HG03103 (cell line): Measurements from ENCODE around the gene BTBD9.

ENCODE experiments used
- ATAC-seq: cut with Tn5 transposase; IDR thresholded peaks from one replicate; pipeline ENCODE4 v1.9.1; 2021; ENCODE audit warnings: low read depth; ENCODE audit not compliant: unreplicated experiment

Gene BTBD9

GRCh38 chr6:38188677-38189335, 450.9 kb downstream of the BTBD9 start:
- no peak for ATAC-seq

DNA sequence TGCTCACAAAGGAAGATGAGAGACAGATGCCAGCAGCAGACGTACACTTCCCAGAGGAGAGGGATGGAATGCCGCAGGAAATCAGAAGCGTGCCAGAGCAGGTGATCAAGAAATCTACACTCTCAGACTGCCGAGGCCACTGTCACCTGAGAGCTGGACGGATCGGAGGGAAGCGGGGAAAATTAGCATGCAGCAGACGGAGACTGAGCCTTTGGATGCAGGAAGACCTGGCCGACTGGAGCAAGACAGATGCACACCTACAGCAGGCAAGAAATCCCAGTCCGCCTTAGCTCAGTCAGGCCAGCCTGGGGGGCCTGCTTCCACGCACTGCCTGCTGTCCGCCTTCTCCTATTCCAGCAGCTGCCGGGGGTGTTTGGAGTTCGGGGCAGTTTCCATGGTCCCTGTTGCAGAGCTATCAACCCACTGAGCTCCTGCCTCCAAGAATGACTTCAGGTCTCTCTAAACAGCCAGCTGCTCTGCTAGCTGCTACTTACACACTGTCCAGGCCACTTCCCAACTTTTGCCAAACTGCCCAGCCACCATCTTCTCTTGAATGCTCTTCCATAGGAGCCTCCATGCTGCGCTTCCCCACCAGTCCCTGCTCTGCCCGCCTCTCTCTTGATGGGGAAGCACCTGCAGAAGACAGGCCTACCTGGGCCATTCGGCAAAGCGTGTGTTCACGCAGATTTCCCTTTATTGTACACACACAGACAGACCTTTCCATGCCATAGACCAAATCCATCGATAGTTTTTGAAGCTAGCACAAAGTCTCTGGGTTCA, 451.7 kb downstream of the BTBD9 start:
- no peak for ATAC-seq

- ATAC-seq: no peak
Measured at GRCh38 chr6:38187325-38187724, 452.4 kb downstream of the BTBD9 start.

DNA sequence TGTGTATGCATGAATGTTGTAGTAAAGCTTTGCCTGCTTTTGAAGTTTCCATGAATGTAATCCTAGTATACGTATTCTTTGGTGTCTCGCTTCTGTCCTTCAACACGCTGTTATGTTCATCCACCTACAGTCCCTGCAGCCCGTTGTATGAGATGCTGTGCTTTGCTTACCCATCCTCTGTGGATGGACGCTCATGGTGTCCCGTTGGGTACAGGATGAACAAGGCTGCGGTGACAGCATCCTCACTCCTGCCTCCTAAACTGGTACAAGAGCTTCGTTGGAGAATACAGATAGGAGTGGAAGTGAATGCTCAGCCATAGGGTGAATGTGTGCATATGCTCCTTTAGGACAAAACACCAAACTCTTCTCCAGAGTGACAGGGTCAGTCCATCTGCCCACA, 454.0 kb downstream of the BTBD9 start:
- ATAC-seq: no peak

DNA sequence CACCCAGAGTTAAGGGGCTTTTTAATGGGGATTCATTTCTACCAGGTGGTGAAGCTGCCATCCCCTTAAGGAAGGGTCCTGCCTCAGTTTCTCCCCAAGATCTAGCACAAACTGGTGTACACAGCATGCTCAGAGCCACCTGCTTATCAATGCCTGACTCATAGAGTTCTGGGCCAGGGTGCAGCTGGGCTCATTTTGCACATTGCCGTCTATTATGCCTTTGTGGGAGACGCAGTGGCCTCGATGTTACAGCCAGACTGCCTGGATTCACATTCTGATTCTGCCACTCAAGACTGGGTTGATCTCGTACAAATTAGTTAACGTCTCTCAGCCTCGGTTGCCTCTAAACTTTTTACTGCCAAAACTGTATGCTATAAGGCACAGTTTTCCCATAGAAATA, 454.5 kb downstream of the BTBD9 start:
- no peak for ATAC-seq

DNA sequence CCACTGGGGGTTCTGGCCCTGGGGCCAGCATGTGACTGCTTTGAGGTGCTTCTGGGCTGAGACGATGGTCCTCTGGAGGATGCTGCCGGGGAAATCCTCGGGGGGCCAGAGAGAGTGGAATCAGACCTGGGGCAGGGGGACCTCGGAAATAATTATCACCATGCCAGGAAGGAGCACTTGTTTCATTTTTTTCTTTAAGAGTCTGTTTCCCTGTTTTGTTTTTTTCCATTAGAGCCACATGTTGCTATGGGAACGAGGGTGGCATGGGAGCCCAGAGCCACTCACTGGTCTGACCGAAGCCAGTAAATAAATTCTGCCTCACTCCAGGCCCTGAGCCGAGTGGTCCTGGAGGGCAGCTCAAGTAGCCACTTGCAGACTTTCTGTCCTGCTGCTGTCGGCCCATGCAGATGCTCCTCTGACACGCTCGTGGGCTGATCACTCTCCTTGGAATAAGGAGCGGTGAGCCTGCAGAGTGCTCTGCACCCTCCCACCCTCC, 455.1 kb downstream of the BTBD9 start:
- ATAC-seq: no peak

- no peak for ATAC-seq
Measured at GRCh38 chr6:38183856-38184584, 455.7 kb downstream of the BTBD9 start.

- ATAC-seq: no peak
Measured at GRCh38 chr6:38182426-38182825, 457.3 kb downstream of the BTBD9 start.

- no peak for ATAC-seq
Measured at GRCh38 chr6:38180586-38180985, 459.1 kb downstream of the BTBD9 start.

- no peak for ATAC-seq
Measured at GRCh38 chr6:38179794-38180430, 459.8 kb downstream of the BTBD9 start.

GRCh38 chr6:38179300-38179699, 460.4 kb downstream of the BTBD9 start:
- no peak for ATAC-seq

- no peak for ATAC-seq
Measured at GRCh38 chr6:38178584-38178886, 461.2 kb downstream of the BTBD9 start.

- ATAC-seq: no peak
Measured at GRCh38 chr6:38177882-38178583, 461.7 kb downstream of the BTBD9 start.

GRCh38 chr6:38176797-38177751, 462.7 kb downstream of the BTBD9 start:
- no peak for ATAC-seq

DNA sequence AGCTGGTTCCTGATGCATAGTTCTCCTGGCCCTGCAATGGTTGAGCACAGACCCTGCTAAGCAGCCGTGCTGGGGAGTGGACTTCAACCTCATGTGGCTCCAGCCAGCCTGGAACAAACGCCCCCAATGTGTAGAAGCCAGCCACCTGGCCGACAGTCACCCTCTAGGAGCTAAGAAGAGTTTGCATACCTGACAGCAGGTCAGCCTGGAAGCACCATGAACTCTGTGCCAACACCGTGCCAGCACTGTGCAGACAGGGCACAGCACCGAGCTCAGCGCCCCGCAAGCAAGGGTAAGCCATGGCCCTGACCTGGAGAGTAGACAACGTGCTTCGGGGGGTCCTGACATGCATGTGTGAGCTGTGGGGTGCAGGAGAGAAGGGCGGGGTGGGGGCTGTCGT, 463.9 kb downstream of the BTBD9 start:
- no peak for ATAC-seq

DNA sequence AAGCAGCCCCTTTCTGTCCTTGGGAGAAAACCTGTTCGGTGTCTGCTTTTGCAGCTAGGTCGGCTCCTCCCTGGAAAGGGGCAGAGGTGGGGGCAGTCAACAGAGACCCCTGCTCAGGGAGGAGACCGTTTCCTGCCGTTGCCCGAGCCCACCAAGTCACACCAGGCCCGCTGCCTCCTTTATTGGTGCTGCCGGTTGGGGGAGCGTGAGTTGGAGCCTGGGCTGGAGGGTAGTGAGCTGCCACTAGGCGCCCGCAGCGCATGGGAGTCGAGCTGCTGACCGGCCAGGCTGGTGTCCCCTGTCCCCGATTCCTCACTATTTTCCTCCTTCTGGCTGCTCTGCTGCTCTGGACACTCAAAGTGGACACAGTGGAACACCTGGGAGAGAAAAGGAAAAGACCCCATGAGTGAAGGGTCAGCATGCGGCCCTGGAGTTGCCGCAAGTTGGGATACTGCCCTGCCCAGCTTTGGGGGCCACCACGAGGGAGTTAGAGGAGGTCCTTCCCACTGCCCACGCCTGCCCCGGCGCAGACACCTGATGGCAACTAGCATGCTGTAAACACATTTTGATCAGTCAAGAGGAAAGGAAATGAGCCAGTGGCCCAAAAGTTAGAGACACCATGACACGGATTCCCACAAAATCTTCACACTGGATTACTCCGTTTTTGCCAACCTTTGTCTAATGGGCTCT, 464.8 kb downstream of the BTBD9 start:
- no peak for ATAC-seq

DNA sequence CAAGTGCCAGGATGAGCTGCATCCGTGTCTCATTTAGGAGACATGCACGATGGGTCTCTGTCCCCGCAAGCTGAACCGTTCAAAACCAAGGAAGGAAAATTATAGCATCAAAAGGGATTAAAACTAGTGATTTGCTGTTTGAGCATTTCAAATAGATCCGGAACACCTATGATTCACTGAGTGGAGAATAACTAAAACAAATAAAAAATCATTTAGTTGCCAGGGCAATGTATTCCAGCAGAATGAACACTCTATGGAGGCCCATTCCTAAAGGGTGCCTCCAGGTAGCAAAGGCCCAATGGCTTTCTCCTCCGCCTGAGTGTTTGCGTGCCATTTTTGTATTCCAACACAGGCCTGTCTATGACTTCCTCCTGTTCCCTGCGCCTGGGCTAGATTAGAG, 465.4 kb downstream of the BTBD9 start:
- ATAC-seq: no peak

- ATAC-seq: no peak
Measured at GRCh38 chr6:38173909-38174308, 465.8 kb downstream of the BTBD9 start.
